Peyer's patch (tissue), 4 donors: ENCODE measurements around the gene FAM180B. TPM values are rescaled to one million over a fixed set of nuclear protein-coding genes. Genes with fewer than 3 reads are reported as not detected.
A peak's percentile ranks its signal among the peaks of the same experiment; 100 is the strongest.

Source experiments
- DNase-seq, 3 donors: peaks; one replicate each; pipeline ENCODE4 v3.0.0-alpha.2; 2017 to 2019
- H3K27ac ChIP-seq, 4 donors: fragments of 200-600 bp; sonication (generic); one replicate each; pipeline ENCODE4 v1.5.1; 2016 to 2019
- H3K27me3 ChIP-seq, 2 donors: fragments of 200-600 bp; sonication (generic); one replicate each; pipeline ENCODE4 v1.5.1; 2019
- H3K36me3 ChIP-seq, 3 donors: fragments of 200-600 bp; sonication (generic); one replicate each; pipeline ENCODE4 v1.5.1; 2016 to 2019
- H3K4me1 ChIP-seq, 4 donors: fragments of 200-600 bp; sonication (generic); one replicate each; pipeline ENCODE4 v1.5.1; 2016 to 2019
- H3K4me3 ChIP-seq, 4 donors: fragments of 200-600 bp; sonication (generic); 1 replicate in 3 of 4; 2 replicates in 1 of 4; pipeline ENCODE4 v1.5.1; 2016 to 2019; ENCODE audit warnings: mild to moderate bottlenecking in 1 of 4
- H3K9me3 ChIP-seq, 4 donors: fragments of 200-600 bp; sonication (generic); one replicate each; pipeline ENCODE4 v1.5.1; 2016 to 2019; ENCODE audit warnings: mild to moderate bottlenecking in 1 of 4
- POLR2A ChIP-seq, 2 donors: fragments of 450-650 bp; IDR thresholded peaks; one replicate each; pipeline ENCODE4 v1.5.1; 2017; ENCODE audit warnings: antibody characterized with exemption in 2 of 2, mild to moderate bottlenecking in 2 of 2, moderate library complexity in 2 of 2
- total RNA-seq, 4 donors: library from RNA; depleted of rRNA; stranded (reverse); fragments of >200 nt; gene quantifications; one replicate each; pipeline ENCODE4 v1.1.0, GENCODE V29; 2016
- TF ChIP-seq, protein P1 (sequence below), 6 experiments: fragments of 450-650 bp in 4 of 6; fragments of 200-600 bp in 2 of 6; sonication (generic) in 1 of 6; IDR thresholded peaks; one replicate each; pipeline ENCODE4 v1.5.1; 2017 to 2019; ENCODE audit warnings: antibody characterized with exemption in 6 of 6, mild to moderate bottlenecking in 3 of 6, moderate library complexity in 1 of 6

The FAM180B gene
- total RNA-seq, 4 donors from 2014 or later, result not detected

DNA sequence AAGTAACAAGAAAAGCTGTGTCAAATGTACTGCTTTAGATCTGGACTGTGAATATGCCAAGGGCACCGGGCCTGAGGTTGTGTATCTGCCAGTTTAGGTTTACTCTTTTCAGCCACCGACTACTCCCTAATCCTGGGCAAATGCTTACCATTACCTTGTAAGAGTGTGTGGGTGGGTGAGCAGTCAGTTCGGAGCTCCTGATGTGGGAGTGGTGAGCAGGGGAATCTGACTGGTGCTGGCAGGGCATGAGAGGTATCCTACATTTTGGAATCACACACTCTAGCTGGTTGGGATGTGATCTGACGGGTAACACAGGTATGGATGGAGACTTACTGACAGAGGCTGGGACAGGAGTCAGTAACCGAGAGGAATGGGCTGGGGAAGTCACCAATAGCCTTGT lies 2.6 kb upstream of the FAM180B start:
- Histone ChIP-seq H3K4me1 (peaks cover 0 to 11% (median 0%) of the 10 kb centered on the region in 4 donors), H3K9me3 (no peaks in the 10 kb centered on the region), H3K36me3 (peaks cover 0 to 51% (median 0%) of the 10 kb centered on the region in 3 donors), H3K27ac (no peak overlapping the region), H3K27me3 (no peaks in the 10 kb centered on the region), H3K4me3 (no peak overlapping the region)
- DNase-seq, result no peak
- TF ChIP-seq, protein P1, sequence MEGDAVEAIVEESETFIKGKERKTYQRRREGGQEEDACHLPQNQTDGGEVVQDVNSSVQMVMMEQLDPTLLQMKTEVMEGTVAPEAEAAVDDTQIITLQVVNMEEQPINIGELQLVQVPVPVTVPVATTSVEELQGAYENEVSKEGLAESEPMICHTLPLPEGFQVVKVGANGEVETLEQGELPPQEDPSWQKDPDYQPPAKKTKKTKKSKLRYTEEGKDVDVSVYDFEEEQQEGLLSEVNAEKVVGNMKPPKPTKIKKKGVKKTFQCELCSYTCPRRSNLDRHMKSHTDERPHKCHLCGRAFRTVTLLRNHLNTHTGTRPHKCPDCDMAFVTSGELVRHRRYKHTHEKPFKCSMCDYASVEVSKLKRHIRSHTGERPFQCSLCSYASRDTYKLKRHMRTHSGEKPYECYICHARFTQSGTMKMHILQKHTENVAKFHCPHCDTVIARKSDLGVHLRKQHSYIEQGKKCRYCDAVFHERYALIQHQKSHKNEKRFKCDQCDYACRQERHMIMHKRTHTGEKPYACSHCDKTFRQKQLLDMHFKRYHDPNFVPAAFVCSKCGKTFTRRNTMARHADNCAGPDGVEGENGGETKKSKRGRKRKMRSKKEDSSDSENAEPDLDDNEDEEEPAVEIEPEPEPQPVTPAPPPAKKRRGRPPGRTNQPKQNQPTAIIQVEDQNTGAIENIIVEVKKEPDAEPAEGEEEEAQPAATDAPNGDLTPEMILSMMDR (IDR thresholded peaks at IDR 0.05), result no peak
- no peak for TF ChIP-seq POLR2A (IDR thresholded peaks at IDR 0.05)

DNA sequence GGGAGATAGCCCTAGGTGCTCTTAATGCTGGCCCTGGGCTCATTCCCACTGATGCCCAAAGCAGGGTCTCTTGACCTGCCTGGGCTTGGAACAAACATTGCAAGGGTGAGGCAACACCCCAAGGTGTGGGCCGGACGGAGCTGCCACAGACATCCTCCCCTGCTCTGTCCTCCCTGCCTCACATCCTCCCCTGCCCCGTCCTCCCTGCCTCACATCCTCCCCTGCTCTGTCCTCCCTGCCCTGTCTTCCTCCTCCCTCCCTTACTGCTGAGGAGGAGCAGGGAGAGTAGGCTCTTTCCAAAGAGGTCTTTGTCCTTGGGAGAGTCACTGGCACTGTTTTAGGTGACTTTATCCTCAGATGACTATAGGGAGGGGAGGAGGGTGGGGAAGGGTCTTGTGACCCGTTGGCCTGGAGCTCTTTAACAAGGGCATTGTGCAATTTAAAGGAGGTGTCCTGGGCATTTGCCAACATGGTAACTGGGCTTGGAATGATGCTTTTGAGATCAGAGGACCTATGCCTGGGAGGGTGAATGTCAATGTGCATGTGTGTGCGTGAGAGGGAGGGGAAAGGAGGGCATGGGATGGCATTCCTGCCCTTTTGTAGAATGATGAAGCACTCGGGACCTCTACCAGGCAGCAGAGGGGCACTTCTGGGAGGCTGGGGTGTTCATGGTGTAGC lies 700 bp downstream of the FAM180B start:
- Histone ChIP-seq H3K27me3 (no peaks in the 10 kb centered on the region), H3K27ac (no peak overlapping the region), H3K36me3 (peaks cover 0 to 30% (median 0%) of the 10 kb centered on the region in 3 donors), H3K9me3 (no peaks in the 10 kb centered on the region), H3K4me1 (peaks cover 0 to 3% (median 0%) of the 10 kb centered on the region in 4 donors), H3K4me3 (no peak overlapping the region)
- no peak for DNase-seq
- TF ChIP-seq, protein P1 (IDR thresholded peaks at IDR 0.05), result no peak
- no peak for TF ChIP-seq POLR2A (IDR thresholded peaks at IDR 0.05)

GRCh38 chr11:47587723-47588326 lies 1.3 kb downstream of the FAM180B start:
- Histone ChIP-seq H3K27me3 (no peaks in the 10 kb centered on the region), H3K36me3 (peaks cover 0 to 24% (median 0%) of the 10 kb centered on the region in 3 donors), H3K4me1 (peaks cover 0 to 3% (median 0%) of the 10 kb centered on the region in 4 donors), H3K4me3 (no peak overlapping the region), H3K27ac (no peak overlapping the region), H3K9me3 (no peaks in the 10 kb centered on the region)
- peak in 1 of 3 donors; percentile 60 for DNase-seq
- TF ChIP-seq POLR2A (IDR thresholded peaks at IDR 0.05), result no peak

DNA sequence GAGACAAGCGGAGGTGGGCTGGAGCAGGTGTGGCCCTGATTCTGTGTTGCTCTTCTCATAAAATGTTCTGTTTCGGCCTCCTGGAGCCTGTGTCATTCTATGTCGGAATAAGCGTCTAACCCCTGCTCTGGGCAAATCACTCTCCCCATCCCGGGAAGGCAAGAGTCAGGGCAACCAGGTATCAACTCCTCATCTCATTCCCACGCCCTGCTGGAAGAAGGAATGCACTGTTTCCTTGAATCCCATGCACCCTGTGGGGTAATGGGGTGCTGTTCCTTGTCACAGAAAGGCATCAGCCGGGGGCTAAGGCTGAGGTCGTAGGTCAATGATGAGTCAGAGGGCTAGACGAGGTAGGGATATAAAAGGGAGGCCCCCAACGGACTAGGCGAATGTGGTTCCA lies 2.6 kb downstream of the FAM180B start:
- no peak for DNase-seq
- no peak for TF ChIP-seq POLR2A (IDR thresholded peaks at IDR 0.05)
- TF ChIP-seq, protein P1 (IDR thresholded peaks at IDR 0.05), result no peak
- Histone ChIP-seq H3K27ac (no peak overlapping the region), H3K4me1 (peaks cover 0 to 9% (median 4%) of the 10 kb centered on the region in 4 donors), H3K36me3 (peaks cover 0 to 11% (median 0%) of the 10 kb centered on the region in 3 donors), H3K27me3 (peaks cover 0 to 12% of the 10 kb centered on the region in 2 donors), H3K9me3 (no peaks in the 10 kb centered on the region), H3K4me3 (peak overlapping the region in 1 of 4 donors; percentile 37)

DNA sequence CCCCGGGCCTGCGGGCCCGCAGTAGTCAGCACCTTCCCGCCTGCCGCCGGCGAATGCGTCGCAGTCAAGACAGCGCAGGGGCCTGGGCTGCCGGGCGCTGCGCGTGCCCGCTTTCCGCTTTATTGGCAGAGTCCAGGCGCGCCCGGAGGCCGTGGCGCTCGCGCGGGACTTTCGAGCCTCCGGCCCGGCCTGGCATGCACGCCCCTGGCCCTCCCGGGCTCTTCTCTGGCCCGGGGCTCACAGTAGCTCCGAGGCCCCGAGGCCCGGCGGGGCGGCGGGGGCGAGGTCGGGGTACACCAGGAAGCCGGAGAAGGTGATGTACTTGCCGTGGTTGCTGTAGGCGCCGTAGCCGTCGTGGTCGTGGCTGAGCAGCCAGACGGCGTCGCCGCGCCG lies 3.1 kb downstream of the FAM180B start:
- H3K4me1 ChIP-seq, result peaks cover 0 to 13% (median 7%) of the 10 kb centered on the region in 4 donors
- no peak for DNase-seq
- H3K27me3 ChIP-seq, result peaks cover 0 to 16% of the 10 kb centered on the region in 2 donors
- no peaks in the 10 kb centered on the region for H3K9me3 ChIP-seq
- H3K4me3 ChIP-seq, result peak overlapping the region in 2 of 4 donors; percentile 37 to 46
- TF ChIP-seq, protein P1 (IDR thresholded peaks at IDR 0.05), result no peak
- TF ChIP-seq POLR2A (IDR thresholded peaks at IDR 0.05), result no peak
- peaks cover 0 to 6% (median 0%) of the 10 kb centered on the region in 3 donors for H3K36me3 ChIP-seq
- H3K27ac ChIP-seq, result no peak overlapping the region
